C4-2B (cell line): ENCODE measurements around the gene CDH23.

Experiments used
- CTCF ChIP-seq: fragments of 450-650 bp; conservative IDR thresholded peaks from 2 replicates; pipeline ENCODE4 v1.5.1; 2017; ENCODE audit warnings: mild to moderate bottlenecking
- ZFX ChIP-seq: fragments of 450-650 bp; IDR thresholded peaks from 2 replicates; pipeline ENCODE4 v1.6.1; 2017

GRCh38 chr10:71353639-71354038, 43.1 kb upstream of the CDH23 start:
- TF ChIP-seq CTCF (no peak), ZFX (no peak)
